ENCODE data around the gene IGLON5. TPM values are rescaled to one million over a fixed set of nuclear protein-coding genes. Genes with fewer than 3 reads are reported as not detected.

IGLON5 gene
- total RNA-seq, 1 experiment from 2014 or later, result not detected

DNA sequence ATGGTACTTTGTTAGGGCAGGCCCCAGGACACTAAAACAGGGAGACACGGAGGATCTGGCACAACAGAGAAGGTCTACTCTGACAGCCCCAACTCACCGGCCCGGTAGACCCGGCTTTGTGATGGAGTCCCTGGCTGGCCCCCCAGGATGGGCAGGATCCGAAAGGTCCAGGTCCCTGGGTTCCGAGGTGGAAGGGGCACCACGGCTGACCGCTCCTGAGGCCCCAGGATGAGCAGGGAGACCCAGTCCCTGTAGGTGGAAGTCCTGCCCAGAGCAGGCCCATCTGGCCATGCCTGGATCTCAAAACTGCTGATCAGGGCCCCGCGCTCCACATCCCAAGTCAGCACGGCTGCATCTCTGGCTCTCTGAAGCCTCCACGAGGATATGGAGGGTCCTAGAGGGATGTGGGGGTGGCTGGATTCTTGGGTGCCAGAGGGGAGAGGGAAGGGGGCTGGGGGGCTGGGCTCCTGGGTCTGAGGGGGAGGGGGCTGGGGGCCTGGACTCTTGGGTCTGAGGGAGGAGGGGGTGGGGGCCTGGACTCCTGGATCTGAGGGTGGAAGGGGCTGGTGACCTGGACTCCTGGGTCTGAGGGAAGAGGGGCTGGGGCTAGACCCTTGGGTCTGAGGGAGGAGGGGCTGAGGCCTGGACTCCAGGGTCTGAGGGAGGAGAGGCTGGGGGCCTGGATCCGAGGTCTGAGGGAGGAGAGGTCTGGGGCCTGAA, 25.9 kb downstream of the IGLON5 start:
- in situ Hi-C loops (cut with HindIII; ENCODE audit: low sequenced_read_pairs), result no loop called here
- no peak for DNase-seq (ENCODE audit: low spot score)

DNA sequence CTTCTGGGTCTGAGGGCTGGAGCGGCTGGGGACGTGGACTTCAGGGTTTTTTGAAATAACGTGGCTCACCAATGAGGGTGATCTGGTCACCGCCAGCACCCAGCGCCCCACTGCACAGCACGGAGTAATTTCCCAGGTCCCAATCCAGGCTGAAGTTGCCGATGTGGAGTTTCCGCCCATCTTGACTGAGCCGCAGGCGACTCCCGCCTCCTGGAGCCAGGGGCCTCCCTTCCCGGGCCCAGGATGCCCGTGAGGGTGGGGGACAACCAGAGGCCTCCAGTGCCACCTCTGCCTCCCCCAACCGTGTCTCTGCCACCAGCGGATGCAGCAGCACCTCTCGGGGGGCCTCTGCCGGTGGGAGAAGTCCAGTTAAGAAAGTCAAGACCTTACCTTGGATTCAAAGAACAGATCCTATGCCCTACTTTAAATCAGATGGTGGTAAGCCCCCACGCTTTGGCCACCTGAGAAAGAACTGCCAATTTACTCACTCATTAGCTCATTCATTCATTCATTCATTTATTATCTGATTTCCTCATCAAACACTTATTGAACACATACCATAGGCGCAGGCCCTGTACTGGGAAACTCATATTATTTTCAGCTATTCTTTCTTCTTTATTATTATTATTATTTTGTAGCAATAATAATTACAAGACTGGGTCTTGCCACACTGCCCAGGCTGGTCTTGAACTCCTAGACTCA, 26.6 kb downstream of the IGLON5 start:
- no peak for DNase-seq (ENCODE audit: low spot score)
- in situ Hi-C loops (cut with HindIII; ENCODE audit: low sequenced_read_pairs), result no loop called here

GRCh38 chr19:51338563-51339312, 27.3 kb downstream of the IGLON5 start:
- in situ Hi-C loops (cut with HindIII; ENCODE audit: low sequenced_read_pairs), result no loop called here

DNA sequence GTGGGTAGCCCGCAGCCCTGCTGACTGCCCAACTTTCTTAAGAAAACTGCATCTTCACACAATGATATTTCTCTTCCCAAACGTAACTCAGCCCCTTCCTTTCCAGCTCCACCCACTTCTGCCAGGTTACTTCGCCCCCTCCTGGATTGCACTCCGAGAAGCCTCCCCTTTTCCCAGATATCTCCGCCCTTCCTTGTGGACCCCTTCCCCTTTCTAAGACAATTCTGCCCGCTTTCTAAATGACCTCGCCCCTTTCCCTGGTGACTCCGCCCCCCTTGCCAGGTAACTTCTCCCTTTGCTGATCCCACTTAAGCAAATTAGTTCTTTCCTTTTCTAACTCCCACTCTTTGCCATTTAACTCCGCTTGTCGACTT, 27.9 kb downstream of the IGLON5 start:
- no peak for DNase-seq (ENCODE audit: low spot score)
- in situ Hi-C loops (cut with HindIII; ENCODE audit: low sequenced_read_pairs), result no loop called here

More at GRCh38 chr19:51338563-51339312, 27.3 kb downstream of the IGLON5 start:
- DNase-seq (ENCODE audit: low spot score), result peak; percentile 86

GRCh38 chr19:51339687-51340656, 28.5 kb downstream of the IGLON5 start:
- in situ Hi-C loops (cut with HindIII; ENCODE audit: low sequenced_read_pairs), result no loop called here
- peak; percentile 97 for DNase-seq (ENCODE audit: low spot score)

GRCh38 chr19:51341066-51341465, 29.6 kb downstream of the IGLON5 start:
- DNase-seq (ENCODE audit: low spot score), result no peak
- in situ Hi-C loops (cut with HindIII; ENCODE audit: low sequenced_read_pairs), result no loop called here

GRCh38 chr19:51341976-51342580, 30.6 kb downstream of the IGLON5 start, which contains the start of gene VSIG10L:
VSIG10L (minus strand) TSS chr19:51342139; CDS start chr19:51342124, 15 bp downstream.
- DNase-seq (ENCODE audit: low spot score), result no peak
- in situ Hi-C loops (cut with HindIII; ENCODE audit: low sequenced_read_pairs), result no loop called here

GRCh38 chr19:51342631-51343569, 31.5 kb downstream of the IGLON5 start:
- in situ Hi-C loops (cut with HindIII; ENCODE audit: low sequenced_read_pairs), result no loop called here
- no peak for DNase-seq (ENCODE audit: low spot score)

- in situ Hi-C loops (cut with HindIII; ENCODE audit: low sequenced_read_pairs), result no loop called here
- DNase-seq (ENCODE audit: low spot score), result no peak
Measured at GRCh38 chr19:51345076-51345620, 33.7 kb downstream of the IGLON5 start.

- in situ Hi-C loops (cut with HindIII; ENCODE audit: low sequenced_read_pairs), result no loop called here
- no peak for DNase-seq (ENCODE audit: low spot score)
Measured at GRCh38 chr19:51346742-51347141, 35.3 kb downstream of the IGLON5 start.

DNA sequence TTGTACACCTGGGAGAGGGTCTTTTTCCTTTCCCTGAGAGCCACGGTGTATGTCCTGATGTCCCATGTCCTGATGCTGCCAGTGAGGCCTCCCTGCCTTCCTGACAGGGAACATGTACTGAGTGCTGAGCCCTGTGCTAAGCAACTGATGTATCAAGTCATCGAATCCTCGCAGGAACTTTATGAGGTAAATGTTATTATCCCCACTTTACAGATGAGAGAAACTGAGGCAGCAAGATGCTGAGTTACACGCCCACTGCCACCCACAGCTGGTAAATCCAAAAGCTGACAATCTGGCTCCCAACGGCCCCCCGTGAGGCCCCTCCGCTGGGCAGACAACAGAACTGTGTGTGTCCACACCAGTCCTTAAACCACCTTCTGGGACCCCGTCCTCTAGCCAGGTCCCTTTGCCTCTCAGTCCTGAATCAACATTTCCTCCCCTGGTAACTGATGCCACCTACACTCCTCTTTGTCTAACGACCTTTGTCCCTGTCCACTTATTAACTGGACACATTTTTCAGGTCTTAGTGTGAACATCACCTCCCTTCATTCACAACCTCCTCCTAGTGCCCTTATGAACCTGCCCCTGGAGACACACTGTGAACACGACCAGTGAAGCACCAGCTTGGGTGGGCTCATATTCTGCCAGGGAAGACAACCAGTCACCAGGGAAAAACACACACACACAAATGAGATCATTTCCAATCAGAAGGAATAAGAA, 35.9 kb downstream of the IGLON5 start:
- no peak for DNase-seq (ENCODE audit: low spot score)
- in situ Hi-C loops (cut with HindIII; ENCODE audit: low sequenced_read_pairs), result no loop called here

GRCh38 chr19:51351266-51351990, 40.0 kb downstream of the IGLON5 start:
- DNase-seq (ENCODE audit: low spot score), result no peak
- in situ Hi-C loops (cut with HindIII; ENCODE audit: low sequenced_read_pairs), result no loop called here

DNA sequence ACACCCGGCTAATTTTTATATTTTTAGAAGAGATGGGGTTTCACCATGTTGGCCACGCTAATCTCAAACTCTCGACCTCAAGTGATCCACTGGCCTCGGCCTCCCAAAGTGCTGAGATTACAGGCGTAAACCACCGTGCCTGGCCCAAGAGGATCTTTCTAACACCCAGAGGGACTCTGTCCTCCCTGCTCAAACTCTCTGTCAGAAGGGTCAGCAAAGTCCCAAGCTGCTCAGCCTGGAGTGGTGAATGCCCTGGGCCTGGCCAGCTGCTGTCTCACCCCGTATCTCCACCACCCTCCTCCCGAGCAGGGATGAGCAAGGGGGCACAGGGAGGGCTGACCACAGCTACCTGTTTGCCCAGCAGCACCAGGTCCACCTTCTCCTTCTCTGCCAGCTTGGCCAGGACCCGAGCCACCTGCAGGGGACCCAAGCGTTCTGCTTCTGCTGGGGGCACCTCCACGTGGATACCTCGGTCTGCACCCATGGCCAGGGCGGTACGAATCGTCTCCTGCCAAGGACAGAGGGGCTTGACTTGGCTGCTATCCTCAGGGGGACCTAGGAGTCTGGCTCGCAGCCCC, 41.4 kb downstream of the IGLON5 start:
- DNase-seq (ENCODE audit: low spot score), result no peak
- in situ Hi-C loops (cut with HindIII; ENCODE audit: low sequenced_read_pairs), result no loop called here

GRCh38 chr19:51354103-51354741, 42.8 kb downstream of the IGLON5 start:
- no peak for DNase-seq (ENCODE audit: low spot score)
- in situ Hi-C loops (cut with HindIII; ENCODE audit: low sequenced_read_pairs), result no loop called here

DNA sequence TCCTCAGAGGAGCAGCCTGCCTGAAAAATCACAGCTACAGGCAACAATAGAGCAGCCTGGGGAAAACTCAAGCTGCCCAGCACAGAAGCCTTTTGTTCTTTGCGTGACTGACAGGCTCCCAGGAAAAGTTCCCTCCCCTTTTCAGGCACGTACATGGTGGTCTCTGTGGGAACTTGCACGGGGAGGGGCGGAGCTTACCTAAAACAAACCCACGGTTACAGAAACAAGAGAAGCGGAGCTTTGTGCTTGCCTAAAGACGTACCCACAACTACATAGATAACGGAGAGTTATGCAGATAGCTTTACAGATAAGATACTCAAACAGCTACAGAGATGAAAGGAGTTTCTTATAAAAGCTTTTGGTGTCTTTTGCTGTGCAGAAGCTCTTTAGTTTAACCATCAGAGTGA, 43.3 kb downstream of the IGLON5 start:
- in situ Hi-C loops (cut with HindIII; ENCODE audit: low sequenced_read_pairs), result no loop called here
- no peak for DNase-seq (ENCODE audit: low spot score)
